Ishikawa (cell line): ENCODE results near the gene CLEC2A.

ENCODE experiments used
- CEBPB ChIP-seq: IDR thresholded peaks from 2 replicates; pipeline ENCODE4 v1.6.1; 2012
- CREB1 ChIP-seq: IDR thresholded peaks from 2 replicates; pipeline ENCODE4 v1.6.1; 2012; ENCODE audit warnings: low read depth
- EGR1 ChIP-seq: IDR thresholded peaks from 2 replicates; pipeline ENCODE4 v1.6.1; 2012
- EP300 ChIP-seq: IDR thresholded peaks from 2 replicates; pipeline ENCODE4 v1.6.1; 2012; ENCODE audit warnings: borderline replicate concordance
- MAX ChIP-seq: IDR thresholded peaks from 2 replicates; pipeline ENCODE4 v1.6.1; 2012
- NFIC ChIP-seq: IDR thresholded peaks from 2 replicates; pipeline ENCODE4 v1.6.1; 2012
- RAD21 ChIP-seq: IDR thresholded peaks from 2 replicates; pipeline ENCODE4 v1.6.1; 2012; ENCODE audit warnings: low read depth
- TAF1 ChIP-seq: IDR thresholded peaks from 2 replicates; pipeline ENCODE4 v1.6.1; 2012; ENCODE audit warnings: low read depth, mild to moderate bottlenecking
- USF1 ChIP-seq: IDR thresholded peaks from 2 replicates; pipeline ENCODE4 v1.6.1; 2012
- YY1 ChIP-seq: IDR thresholded peaks from 2 replicates; pipeline ENCODE4 v1.6.1; 2012; ENCODE audit warnings: low read depth

GRCh38 chr12:9936591-9936990 lies 4.4 kb upstream of the CLEC2A start:
- no peak for TF ChIP-seq MAX
- no peak for TF ChIP-seq CREB1
- no peak for TF ChIP-seq YY1
- TF ChIP-seq TAF1: no peak
- TF ChIP-seq EP300: no peak
- no peak for TF ChIP-seq CEBPB
- no peak for TF ChIP-seq NFIC
- no peak for TF ChIP-seq RAD21
- no peak for TF ChIP-seq EGR1
- no peak for TF ChIP-seq USF1
